RPMI7951 (cell line): Measurements from ENCODE around the gene BABAM2. TPM values are rescaled to one million over a fixed set of nuclear protein-coding genes. Genes with fewer than 3 reads are reported as not detected.
"Not testable (repeated sequence)": the region's sequence is repeated elsewhere in the genome, so short reads cannot be mapped to it uniquely, and the experiment has no call there.

ENCODE experiments used
- DNase-seq: peaks from one replicate; pipeline ENCODE4 v3.0.0-alpha.2; 2012; ENCODE audit warnings: low read depth
- total RNA-seq: library from RNA; depleted of rRNA; stranded (reverse); fragments of >200 nt; shearing (Covaris generic); gene quantifications from 2 replicates; pipeline ENCODE4 v1.2.3, GENCODE V29; 2014

Gene BABAM2
- total RNA-seq, 1 experiment from 2014 or later: 54.7 TPM

DNA sequence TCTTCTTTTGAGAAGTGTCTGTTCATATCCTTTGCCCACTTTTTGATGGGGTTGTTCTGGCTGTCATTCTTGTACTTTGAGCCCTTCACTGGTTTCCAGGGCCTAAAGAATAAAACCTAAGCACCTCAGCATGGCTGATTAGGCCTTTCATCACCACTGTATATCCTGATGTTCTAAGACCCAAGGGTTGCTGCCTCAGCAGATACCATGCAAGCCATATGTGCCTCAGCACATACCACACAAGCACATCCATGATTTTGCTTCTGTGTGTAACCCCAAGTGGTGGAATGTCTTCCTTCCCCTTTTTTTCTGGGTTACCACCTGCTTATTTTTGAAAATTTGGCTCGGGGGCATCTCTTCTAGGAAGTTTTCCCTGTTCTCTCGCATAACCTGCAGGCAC is 11.7 kb upstream of the BABAM2 start:
- no peak for DNase-seq

DNA sequence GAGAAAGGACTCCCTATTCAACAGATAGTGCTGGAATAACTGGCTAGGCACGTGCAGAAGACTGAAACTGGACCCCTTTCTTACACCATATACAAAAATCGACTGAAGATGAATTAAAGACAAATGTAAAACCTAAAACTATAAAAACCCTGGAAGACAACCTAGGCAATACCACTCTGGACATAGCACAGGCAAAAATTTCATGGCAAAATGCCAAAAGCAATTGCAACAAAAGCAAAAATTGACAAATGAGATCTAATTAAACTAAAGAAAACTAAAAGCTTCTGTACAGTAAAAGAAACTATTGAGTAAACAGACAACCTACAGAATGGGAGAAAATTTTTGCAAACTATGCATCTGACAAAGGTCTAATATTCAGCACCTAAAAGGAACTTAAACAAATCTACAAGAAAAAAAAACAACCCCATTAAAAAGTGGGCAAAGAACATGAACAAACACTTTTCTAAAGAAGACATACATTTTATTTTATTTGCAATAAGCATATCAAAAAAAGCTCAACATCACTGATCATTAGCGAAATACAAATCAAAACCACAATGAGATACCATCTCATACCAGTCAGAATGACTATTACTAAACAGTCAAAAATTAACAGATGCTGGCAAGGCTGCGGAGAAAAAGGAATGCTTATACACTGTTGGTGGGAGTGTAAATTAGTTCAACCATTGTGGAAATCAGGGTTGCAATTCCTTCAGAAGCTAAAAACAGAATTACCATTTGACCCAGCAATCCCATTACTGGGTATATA is 8.5 kb upstream of the BABAM2 start:
- DNase-seq: peak; percentile 40

DNA sequence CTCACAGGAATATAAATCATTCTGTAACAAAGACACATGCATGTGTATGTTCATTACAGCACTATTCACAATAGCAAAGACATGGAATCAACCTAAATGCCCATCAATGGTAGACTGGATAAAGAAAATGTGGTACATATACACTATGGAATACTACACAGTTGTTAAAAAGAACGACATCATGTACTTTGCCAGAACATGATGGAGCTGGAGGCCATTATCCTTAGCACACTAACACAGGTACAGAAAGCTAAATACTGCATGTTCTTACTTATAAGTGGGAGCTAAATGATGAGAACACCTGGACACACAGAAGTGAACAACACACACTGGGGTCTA is 8.0 kb upstream of the BABAM2 start:
- DNase-seq: not testable (repeated sequence)

DNA sequence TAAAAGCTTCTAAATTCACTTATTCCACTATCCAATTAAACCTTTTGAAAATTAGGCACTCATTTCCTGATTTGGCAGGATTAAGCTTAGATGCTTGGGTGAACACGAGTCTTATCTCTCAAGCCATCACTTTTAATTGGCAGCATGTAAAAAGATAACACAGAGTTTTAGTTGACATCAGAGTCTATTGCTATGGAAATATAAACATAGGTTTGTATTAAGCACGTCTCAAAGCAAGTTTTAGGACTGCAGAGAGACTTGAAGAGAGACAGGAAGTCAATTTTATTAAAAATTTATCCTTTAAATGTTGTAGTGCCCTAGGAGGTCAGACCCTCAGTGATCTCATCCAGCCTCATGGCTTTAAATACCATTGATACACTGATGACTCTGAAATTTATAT is 5.9 kb upstream of the BABAM2 start:
- peak; percentile 36 for DNase-seq

DNA sequence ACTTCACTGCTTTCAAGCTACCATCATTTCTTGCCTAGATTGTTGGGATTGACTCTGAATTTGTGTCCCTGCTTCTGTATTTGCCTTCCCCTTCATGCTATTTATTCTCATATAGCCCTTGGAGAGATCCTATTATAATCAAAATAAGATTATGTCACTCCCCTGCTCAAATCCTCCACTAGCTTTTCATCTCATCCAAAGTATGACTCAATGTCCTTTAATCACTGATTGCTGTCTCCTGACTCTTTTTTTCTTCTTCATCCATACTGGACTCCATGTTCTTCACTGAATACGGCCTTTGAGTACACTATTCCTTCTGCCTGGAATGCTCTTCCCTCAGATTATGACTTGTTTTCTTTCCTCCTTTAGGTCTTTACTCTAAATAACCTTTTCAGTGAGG is 5.3 kb upstream of the BABAM2 start:
- DNase-seq: peak; percentile 24

DNA sequence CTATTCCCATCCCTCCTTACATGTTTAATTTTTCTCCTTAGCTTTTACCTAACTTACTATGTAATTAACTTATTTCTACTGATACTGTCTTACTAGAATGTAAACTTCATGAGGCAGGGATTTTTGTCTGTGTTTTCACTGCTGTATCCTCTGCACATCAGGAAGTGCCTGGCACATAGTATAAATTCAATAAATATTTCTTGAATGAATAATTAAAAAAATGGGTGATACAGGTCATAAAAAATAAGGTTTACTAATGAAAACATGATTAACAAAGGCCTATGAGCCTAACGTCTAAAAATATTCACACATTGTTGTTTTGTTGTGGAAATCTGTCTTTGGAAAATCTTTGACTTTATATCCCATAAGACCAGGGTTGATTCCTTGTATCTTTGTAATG is 4.9 kb upstream of the BABAM2 start:
- no peak for DNase-seq

DNA sequence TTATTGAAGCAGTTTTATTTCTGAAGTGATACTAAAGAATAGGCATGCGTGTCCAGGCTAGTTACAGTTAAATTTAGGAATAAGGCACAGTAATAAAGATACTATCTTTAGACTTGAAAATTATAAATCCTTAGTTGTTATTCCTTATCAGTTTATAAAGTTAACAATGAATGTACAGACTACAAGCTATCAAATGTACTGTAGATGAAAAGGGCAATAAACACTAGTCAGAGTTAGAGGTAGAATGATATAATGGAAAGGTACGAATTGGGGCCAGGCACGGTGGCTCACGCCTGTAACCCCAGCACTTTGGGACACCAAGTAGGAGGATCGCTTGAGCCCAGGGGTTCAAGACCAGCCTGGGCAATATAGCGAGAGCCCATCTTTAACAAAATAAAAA is 4.2 kb upstream of the BABAM2 start:
- no peak for DNase-seq

DNA sequence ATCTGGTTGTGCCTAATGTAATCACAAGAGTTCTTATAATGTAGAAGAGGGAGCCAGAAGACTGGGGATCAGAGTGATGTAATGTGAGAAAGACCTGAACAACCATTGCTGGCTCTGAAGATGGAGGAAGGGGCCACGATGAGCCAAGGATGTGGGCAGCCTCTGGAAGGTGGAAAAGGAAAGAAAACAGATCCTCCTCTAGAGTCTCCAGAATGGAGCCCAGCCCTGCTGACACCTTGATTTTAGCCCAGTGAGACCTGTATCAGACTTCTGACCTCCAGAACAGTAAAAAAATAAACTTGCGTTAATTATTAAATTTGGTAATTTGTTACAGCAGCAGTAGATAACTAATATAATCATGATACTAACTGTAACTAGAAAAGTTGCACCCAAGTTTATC is 3.4 kb upstream of the BABAM2 start:
- no peak for DNase-seq

DNA sequence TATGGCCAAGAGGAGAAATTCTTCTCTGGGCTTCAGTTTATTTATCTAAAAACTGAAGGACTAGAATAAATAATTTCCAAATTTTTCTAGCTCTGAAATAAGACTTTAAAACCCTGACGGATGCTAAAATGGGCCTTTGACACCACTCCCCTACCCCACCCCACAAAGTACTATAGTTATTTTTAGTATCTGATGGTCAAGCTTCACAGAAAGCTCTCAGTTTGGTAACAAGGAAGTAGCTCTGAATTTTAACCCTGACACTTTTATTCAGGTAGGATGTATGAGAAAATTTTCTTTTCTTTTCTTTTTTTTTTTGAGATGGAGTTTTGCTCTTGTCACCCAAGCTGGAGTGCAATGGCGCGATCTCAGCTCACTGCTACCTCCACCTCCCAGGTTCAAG is 2.7 kb upstream of the BABAM2 start:
- DNase-seq: no peak

DNA sequence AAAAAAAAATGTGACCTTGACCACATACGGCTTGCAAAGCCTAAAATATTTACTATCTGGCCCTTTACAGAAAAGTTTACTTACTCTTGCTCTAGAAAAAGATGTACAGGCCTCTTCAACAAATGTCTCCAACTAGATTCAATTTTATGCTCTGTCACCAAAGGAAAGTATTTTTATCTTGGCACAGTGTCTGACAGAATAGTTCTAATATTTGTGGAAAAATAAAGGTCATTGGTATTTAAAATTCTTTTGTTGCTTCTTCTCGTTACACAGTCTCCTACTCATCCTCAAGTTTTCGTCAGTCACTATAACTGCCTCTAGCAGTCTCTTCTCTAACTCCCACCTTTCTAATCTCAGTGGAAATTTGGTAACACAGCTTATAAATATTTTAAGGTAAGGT is 1.7 kb upstream of the BABAM2 start:
- no peak for DNase-seq

DNA sequence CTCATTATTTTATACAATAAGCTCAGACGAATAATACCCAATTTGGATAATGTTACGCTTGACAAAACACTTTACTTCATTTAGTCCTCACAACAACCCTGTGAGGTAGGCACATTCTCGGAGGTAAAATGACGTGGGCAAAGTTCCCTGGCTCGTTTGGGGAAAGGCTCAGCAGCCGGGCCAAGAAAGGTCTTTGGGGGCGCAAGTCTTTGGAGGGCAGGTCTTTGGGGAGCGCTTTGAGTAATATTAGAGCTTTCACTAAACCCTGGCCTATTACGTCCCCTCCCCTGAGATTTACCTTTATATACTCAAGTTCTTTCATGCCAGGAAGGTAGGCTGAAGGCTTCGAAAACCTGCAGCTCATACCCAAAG is 769 bp upstream of the BABAM2 start:
- no peak for DNase-seq

DNA sequence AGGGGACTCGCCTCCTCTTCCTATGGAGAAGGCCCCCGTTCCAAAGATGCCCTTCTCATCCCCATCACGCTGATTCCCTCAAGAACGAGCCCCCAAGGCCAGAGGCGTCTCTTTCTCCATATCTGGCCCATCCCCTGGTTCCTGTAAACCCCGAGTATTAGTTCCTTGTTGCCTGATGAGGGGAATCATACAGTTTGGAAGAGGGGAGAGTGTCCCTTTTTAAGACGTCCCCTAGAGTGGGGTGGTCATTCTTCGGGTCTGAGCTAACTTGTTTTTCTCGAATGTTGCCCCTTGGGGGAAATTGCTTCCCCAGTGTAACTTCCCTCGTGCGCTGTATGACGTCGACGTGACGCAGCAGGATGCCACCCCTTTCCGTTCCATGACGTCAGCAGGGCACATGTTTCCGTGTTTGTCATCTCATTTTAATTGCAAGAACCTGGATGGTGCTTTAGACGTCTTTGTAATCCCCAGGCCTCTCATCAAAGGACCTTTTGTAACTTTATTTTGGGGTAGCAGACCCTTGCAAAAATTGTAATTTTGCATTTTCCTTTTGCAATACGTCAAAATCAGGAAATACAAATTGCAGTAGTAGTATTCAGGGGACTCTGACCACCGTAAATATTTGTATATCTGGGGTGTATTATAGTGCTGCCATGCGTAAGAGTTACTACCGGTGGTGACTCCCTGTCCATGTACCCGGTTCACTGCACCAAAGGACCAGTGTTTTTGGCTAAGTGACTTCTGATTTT is 569 bp downstream of the BABAM2 start:
- DNase-seq: peak; percentile 78

DNA sequence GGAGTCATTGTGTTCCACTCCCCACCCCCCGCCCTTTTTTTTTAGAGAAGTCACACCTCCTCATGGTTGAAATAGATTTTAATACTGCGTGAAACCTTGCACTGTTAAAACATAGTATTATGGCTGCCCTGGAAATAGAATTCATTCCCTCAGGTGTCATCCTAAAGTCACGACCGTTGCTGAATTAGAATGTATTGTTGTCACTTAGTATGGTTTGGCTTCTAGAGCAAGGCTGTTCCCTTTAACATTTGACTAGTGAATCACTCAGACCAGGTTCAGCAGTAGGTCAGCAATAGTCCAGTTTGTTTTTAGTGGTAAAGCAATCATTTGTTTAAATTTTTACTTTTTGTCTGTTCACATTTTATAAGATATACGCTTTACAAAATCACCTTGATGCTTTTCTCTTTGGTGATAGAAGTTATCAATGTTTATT is 1.2 kb downstream of the BABAM2 start:
- DNase-seq: peak; percentile 23

DNA sequence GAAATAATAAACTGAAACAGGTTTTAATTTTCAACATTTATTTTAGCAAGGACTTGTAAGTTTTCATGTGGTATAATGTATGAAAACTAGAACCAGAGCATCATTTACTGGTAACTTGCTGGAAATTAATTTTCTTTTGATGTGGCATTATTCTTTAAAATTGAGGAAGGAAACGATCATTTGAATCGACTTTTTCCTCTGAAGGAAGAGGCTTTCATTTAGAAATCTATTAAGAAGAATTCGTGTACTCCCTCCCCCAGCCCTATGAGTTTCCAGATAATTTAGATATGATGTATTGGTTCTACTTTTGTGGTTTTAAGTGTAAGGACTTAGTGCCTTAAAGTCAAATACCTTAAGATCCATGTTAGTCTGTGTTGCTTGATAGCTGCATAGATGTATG is 2.5 kb downstream of the BABAM2 start:
- no peak for DNase-seq

DNA sequence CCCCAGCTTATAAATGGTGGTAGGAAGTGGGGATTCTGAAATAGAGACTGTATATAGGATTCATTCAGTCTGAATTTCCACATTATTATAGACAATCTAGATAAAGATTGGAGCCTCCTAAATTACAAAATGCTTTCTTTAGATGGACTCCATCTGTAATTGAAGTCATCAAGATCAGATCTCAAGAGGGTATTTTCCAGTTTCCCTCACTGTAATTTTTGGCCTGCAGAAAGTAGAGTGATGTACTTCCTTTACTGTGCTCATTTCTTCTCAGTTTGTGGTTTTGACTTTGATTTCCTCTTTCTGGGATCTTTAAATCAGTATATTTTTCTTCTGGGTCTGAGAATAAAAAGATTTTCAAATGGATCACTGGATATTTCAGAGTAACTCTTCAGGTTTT is 7.2 kb downstream of the BABAM2 start:
- no peak for DNase-seq

DNA sequence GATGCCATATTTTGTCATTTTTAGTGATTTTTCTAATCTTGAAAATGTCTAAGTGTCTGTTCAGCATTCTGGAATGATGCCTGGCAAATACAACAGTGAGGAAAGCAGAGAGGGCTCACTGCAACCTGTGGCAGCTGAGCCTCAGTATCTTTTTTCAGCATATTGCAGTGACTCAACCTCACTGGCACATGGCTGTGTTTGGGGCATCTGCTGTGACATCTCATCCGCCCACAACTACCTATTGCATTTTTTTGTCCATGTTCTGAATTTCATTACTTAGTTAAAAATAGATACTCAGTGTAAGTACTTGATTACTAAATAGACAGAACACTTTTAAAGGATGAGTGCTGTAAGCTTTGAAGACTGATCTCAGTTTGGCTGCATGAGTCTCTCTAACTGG is 10.7 kb downstream of the BABAM2 start:
- DNase-seq: peak; percentile 53

DNA sequence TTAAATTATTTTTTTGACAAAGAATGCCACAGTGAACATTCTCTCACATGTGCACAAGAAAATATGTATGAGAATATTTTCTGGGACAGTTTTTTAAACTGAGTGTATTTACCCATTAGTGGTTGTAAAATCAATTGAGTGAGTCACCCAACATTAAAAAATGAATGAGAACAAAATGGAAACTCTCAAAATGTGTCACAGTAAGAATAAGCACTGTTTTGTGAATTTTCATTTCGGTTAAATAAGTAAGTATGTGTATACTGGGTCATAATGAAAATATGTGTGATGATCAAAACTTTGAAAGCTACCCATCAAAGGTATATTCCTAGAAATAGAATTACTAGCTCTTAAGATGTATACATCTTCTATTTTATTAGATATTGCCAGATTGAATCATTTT is 11.6 kb downstream of the BABAM2 start:
- no peak for DNase-seq

DNA sequence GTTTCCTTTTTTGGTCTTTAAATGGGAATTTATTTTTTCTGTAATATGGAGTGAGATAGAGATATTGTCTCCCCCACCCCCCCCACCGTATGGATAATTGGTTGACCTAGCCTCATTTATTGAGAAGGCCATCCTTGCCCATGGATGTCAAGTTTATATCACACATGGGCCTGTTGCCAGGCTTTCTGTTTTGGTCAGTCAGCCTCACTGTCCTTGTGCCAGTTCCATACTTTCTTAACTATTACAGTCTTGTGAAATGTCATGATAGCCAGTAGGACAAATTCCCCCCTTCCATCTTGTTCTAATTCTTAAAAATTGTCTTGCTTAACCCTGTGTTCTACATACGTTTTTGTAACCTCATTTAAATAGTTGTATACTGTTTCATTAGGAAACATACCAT is 12.5 kb downstream of the BABAM2 start:
- DNase-seq: no peak

DNA sequence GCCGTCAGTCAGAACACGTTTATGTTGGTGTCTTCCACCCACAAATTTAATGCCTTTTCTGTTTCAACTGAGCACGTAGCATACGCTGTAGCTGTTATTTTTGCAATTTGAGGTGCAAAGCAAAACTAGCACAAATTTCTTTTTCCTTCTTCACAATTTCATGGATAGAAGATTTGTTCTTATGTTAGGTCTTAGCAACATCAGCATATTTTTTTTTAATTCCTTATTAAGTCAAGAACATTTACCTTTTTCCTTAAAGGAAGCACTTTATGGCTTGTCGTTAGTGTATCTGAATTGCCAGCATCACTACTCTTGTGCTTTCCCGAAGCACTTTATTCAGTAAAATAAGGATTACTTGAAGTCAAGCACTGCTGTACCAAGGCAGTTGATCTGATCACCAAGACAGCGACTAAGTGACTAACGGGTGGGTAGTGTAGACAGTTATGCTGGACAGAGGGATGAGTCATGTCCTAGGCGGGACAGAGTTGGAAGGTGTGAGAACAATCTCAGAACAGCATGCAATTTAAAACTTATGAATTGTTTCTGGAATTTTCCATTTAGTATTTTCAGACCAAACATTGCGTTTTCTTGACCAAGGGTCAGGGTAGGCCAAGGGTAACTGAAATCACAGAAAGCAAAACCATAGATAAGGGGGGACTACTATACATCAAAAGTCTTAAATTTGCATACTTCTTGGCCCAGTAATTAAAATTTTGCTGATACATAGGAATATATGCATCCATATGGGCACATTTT is 13.3 kb downstream of the BABAM2 start:
- DNase-seq: peak; percentile 85

DNA sequence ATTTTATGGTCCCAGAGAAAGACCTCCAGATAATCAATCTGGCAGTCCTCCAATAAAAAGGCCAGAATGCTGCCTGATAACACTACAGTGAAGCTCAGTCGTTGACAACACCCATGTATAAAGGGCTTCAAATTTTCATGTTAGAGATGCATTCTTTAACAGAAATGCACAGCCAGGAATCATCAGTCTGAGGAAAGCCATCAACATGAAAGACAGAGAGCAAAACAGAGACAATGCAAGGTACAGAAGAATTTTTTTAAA is 13.8 kb downstream of the BABAM2 start:
- DNase-seq: no peak

DNA sequence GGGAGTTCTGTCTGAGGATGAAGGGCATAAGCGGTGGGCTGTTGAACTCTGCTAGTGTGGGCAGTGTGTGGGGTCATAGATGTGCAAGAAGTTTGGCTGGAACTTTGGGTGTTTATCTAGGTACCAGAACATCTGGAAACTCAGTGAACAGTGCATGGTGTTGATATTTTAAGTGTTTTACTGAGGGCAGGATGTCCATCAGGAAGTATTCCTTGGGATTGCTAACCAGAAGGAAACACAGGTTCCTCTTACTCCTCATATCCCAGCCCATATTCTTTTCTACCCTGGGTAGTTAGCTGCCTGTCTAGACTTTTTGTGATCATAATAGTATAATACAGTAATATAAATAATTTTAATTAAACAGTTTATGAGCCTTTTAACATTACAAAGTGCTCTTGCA is 15.5 kb downstream of the BABAM2 start:
- no peak for DNase-seq

DNA sequence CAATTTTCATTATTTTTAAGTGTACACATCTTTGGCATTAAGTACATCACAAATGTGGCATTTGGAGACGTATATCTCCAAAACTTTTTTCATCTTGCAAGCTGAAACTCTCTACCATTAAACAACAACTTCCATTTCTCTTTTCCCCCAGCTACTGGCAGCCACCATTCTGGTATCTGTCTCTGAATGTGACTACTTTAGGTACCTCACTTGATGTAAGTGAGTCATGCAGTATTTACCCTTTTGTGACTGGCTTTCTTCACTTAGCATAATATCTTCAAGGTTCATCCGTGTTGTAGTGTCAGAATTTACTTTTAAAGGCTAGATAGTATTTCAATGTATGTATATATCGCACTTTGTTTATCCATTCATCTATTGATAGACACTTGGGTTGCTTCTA is 17.0 kb downstream of the BABAM2 start:
- DNase-seq: no peak

DNA sequence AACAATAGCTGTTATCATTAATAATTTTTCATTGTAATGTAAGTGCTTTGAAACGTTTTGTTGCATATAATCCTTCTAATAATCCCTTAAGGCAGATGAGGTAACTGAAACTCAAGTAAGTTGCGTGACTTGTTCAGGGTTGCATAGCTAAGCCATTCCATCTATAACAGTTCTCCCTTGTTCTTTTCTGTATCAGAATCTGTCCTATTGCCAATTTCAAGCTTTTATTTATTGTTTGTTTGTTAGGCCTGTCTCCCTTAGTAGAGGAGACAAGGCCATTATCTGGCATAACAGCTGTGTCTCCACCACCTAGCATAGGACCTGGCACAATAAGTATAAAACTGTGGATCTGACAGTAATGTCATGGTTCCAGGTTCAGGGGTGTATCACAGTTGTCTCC is 19.4 kb downstream of the BABAM2 start:
- DNase-seq: no peak
